Stimulated activated naive CD8-positive, alpha-beta T cell treated with anti-CD3 and anti-CD28 coated beads, Interleukin-15, amount 100 ng/mL, for 72 hours (primary cell): ENCODE data around the gene HIP1.
"Not testable (repeated sequence)": the region's sequence is repeated elsewhere in the genome, so short reads cannot be mapped to it uniquely, and the experiment has no call there.

Source experiments
- ATAC-seq: fragments of 150-1000 bp; cut with Tn5 transposase; 2 replicates; pipeline ENCODE4 v1.10.0; 2021; ENCODE audit warnings: mild to moderate bottlenecking, moderate library complexity
- DNase-seq, 2 donors: peaks; one replicate each; pipeline ENCODE4 v3.0.0; 2021 to 2022
- H3K27ac Mint-ChIP-seq, 2 donors: one replicate each; pipeline ENCODE4 v1.8.0; 2022; ENCODE audit warnings: mild to moderate bottlenecking in 2 of 2, mixed read lengths in 2 of 2, moderate library complexity in 2 of 2
- H3K27me3 Mint-ChIP-seq: one replicate; pipeline ENCODE4 v1.8.0; 2022; ENCODE audit warnings: mixed read lengths
- H3K4me1 Mint-ChIP-seq: one replicate; pipeline ENCODE4 v1.8.0; 2022; ENCODE audit warnings: mild to moderate bottlenecking, mixed read lengths
- H3K4me3 Mint-ChIP-seq, 2 donors: one replicate each; pipeline ENCODE4 v1.8.0; 2022; ENCODE audit warnings: mild to moderate bottlenecking in 2 of 2, mixed read lengths in 2 of 2, moderate library complexity in 1 of 2
- H3K9me3 Mint-ChIP-seq, 2 donors: one replicate each; pipeline ENCODE4 v1.8.0; 2022; ENCODE audit warnings: mixed read lengths in 2 of 2

HIP1 gene

DNA sequence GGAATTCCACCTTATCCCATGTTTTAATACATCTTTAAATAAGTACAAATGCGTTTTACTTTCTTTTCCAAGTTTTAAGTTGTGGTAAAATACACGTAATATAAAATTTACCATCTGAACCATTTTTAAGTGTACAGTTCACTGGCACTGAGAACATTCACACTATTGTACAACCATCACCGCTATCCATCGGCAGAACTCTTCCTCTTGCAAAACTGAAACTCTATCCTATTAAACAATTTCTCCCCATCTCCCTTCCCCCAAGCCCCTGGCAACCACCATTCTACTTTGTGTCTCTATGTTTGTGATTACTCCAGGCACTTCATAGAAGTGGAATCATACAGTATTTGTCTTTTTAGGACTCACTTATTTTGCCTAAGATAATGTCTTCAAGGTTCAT, 33.8 kb downstream of the HIP1 start:
- Mint-ChIP-seq H3K4me3 (no peak overlapping the region), H3K27ac (no peak overlapping the region), H3K27me3 (no peaks in the 10 kb centered on the region), H3K4me1 (no peaks in the 10 kb centered on the region), H3K9me3 (peaks cover 7 to 8% of the 10 kb centered on the region in 2 donors)
- ATAC-seq (no peak), DNase-seq (no peak)

DNA sequence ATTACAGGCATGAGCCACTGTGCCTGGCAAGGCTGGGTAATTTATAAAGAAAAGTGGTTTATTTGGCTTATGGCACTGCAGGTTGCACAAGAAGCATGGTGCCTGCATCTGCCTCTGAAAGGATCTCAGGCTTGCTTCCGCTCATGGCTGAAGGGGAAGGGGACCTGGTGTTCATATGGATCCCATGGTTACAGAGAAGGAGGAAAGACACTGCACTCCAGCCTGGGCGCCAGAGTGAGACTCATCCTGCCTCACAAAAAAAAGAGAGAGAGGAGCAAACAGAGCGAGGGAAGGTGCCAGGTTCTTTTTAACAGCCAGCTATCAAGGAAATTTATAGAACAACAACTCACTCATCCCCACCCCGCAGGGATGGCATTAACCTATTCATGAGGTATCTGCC, 36.2 kb downstream of the HIP1 start:
- H3K9me3 Mint-ChIP-seq, result no peaks in the 10 kb centered on the region
- H3K27ac Mint-ChIP-seq, result peak overlapping the region in 1 of 2 donors; percentile 19
- H3K4me3 Mint-ChIP-seq, result no peak overlapping the region
- DNase-seq (no peak), ATAC-seq (no peak)
- no peaks in the 10 kb centered on the region for H3K27me3 Mint-ChIP-seq
- no peaks in the 10 kb centered on the region for H3K4me1 Mint-ChIP-seq

DNA sequence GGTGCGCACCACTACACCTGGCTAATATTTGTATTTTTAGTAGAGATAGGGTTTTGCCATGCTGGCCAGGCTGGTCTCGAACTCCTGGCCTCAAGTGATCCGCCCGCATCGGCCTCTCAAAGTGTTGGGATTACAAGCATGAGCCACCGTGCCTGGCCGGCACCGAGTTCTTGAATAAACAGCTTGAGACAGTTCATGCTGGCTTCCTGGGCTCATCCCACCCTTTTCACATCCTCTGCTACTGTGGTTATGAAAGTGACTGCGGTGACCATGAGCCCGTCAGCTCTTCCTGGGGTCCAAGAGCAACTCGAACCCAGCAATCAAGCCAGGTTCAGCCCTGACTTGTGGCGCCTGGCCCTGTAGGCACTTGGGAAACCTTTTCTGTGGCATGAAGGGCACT, 38.7 kb downstream of the HIP1 start:
- Mint-ChIP-seq H3K4me3 (no peak overlapping the region), H3K9me3 (no peaks in the 10 kb centered on the region), H3K4me1 (no peaks in the 10 kb centered on the region), H3K27me3 (no peaks in the 10 kb centered on the region), H3K27ac (no peak overlapping the region)
- DNase-seq (no peak), ATAC-seq (no peak)

DNA sequence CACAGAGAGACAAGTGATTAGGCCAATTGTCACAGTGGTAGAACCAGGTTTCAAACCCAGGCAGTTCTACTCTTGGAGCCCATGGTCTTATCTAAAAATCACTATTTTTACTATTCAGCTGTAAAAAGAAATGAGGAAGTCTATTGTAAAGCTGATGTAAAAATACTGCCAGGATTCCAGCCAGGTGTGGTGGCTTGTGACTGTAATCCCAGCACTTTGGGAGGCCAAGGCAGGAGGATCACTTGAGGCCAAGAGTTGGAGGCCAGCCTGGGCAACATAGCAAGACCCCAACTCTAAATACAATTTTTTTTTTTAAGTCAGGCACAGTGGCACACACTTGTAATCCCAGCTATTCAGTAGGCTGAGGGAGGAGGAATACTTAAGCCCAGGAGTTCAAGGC, 40.4 kb downstream of the HIP1 start:
- no peaks in the 10 kb centered on the region for H3K9me3 Mint-ChIP-seq
- no peaks in the 10 kb centered on the region for H3K27me3 Mint-ChIP-seq
- no peaks in the 10 kb centered on the region for H3K4me1 Mint-ChIP-seq
- no peak for ATAC-seq
- H3K27ac Mint-ChIP-seq, result peak overlapping the region in 1 of 2 donors; percentile 57
- no peak overlapping the region for H3K4me3 Mint-ChIP-seq
- no peak for DNase-seq

DNA sequence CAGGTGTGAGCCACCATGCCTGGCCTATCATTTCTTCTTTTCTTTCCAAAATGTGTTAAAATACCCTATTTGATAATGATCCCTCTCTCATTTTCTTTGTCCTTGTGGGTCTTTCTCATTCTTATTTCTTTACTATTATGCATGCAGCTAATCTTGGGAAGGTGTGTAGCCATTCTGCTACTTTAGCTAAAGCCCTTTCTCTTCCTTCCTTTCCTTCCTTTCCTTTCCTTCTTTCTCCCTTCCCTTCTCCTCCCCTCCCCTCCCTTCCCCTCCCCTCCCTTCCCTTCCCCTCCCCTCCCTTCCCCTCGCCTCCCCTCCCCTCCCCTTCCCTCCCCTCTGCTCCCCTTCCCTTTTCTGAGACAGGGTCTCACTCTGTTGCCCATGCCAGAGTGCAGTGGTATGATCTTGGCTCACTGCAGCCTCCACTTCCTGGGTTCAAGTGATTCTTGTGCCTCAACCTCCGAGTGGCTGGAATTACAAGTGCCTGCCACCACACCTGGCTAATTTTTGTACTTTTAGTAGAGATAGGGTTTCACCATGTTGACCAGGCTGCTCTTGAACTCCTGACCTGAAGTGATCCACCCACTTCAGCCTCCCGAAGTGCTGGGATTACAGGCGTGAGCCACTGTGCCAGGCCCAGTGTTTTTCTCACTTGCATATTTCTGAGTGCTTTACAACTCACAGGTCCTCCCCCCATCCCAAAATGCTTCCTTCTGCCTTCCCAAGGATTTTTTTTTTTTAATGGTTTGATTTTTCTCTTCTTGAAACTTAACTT, 42.3 kb downstream of the HIP1 start:
- no peak for DNase-seq
- no peaks in the 10 kb centered on the region for H3K9me3 Mint-ChIP-seq
- H3K4me3 Mint-ChIP-seq, result no peak overlapping the region
- H3K27ac Mint-ChIP-seq, result peak overlapping the region; percentile 72 to 88
- no peaks in the 10 kb centered on the region for H3K27me3 Mint-ChIP-seq
- ATAC-seq, result no peak
- H3K4me1 Mint-ChIP-seq, result no peaks in the 10 kb centered on the region

DNA sequence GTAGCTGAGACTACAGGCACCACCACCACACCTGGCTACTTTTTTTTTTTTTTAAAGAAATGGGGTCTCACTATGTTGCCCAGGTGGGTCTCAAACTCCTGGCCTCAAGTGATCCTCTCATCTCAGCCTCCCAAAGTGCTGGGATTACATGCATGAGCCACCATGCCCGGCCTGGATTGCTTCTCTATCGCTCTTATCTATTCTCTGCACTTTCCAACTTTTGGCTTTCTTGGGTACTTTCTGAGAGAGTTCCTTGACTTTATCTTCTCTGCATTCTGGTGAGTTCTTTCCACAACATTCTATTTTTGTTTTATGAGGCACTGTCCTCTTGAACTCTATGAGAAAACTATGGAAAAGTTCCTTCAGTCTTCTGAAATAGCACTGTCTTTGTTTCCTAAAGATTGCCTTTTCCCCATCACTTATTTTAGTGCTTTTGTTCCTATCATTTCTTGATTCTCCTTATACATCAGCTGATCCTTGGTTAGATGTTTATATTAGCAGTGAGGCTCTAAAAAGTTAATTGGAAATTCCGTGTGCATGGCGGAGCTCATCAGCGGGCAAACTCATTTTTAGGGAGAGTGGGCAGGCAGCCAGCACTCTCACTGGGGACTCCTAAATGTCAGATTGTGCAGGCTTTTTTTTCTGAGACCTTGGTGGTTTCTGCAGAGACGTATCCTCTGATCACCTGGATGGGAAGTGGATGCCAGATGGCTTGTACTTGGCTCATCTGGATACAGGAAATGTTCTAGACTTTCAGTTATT, 43.9 kb downstream of the HIP1 start:
- Mint-ChIP-seq H3K4me1 (no peaks in the 10 kb centered on the region), H3K27ac (no peak overlapping the region)
- ATAC-seq, result no peak

DNA sequence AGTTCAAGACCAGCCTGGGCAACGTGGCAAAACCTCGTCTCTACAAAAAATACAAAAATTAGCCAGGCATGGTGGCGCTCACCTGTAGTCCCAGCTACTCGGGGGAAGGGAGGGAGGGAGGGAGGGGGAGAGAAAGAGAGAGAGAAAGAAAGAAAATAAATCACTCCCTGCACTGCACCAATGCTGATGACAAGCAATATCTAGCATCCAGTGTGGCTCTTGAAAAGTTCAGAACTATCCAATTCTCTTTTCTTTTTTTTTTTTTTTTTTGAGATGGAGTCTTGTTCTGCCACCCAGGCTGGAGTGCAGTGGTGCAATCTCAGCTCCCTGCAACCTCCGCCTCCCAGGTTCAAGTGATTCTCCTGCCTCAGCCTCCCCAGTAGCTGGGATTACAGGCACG, 45.1 kb downstream of the HIP1 start:
- not testable (repeated sequence) for H3K9me3 Mint-ChIP-seq, H3K4me3 Mint-ChIP-seq, H3K27ac Mint-ChIP-seq, ATAC-seq, H3K27me3 Mint-ChIP-seq, H3K4me1 Mint-ChIP-seq, DNase-seq

More for the DNA sequence above, 43.9 kb downstream of the HIP1 start:
- no peak for DNase-seq
- H3K27me3 Mint-ChIP-seq, result no peaks in the 10 kb centered on the region
- no peaks in the 10 kb centered on the region for H3K9me3 Mint-ChIP-seq
- H3K4me3 Mint-ChIP-seq, result no peak overlapping the region

DNA sequence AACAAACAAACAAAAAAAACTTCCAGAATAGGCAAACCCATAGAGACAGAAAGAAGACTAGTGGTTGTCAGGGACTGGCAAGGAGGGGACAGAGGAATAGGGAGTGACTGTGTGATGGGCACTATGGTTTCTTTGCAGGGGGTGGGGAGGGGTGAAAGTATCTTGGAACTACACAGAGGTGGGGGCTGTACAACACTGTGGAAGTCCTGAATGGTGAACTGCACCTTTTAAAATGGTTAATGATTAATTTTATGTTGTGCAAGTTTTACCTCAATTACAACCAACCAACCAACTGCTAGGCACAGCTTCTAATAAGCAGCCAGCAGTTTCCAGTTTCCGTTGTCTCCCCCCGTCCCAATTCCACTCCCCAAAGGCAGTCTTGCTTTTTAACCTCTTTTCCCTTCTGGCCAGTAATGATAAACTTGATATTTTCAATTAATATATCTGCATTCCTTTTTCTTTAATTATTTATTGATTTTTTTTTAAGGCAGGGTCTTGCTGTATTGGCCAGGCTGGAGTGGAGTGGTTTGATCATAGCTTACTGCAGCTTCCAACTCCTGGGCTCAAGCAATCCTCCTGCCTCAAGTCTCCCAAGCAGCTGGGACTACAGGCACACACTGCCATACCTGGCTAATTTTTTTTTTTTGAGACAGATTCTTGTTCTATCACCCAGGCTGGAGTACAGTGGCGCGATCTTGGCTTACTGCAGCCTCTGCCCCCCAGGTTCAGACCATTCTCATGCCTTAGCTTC, 46.8 kb downstream of the HIP1 start:
- no peaks in the 10 kb centered on the region for H3K9me3 Mint-ChIP-seq
- ATAC-seq (no peak), DNase-seq (no peak)
- peaks cover 17% of the 10 kb centered on the region for H3K27me3 Mint-ChIP-seq
- no peak overlapping the region for H3K27ac Mint-ChIP-seq
- H3K4me3 Mint-ChIP-seq, result no peak overlapping the region
- H3K4me1 Mint-ChIP-seq, result peaks cover 11% of the 10 kb centered on the region

DNA sequence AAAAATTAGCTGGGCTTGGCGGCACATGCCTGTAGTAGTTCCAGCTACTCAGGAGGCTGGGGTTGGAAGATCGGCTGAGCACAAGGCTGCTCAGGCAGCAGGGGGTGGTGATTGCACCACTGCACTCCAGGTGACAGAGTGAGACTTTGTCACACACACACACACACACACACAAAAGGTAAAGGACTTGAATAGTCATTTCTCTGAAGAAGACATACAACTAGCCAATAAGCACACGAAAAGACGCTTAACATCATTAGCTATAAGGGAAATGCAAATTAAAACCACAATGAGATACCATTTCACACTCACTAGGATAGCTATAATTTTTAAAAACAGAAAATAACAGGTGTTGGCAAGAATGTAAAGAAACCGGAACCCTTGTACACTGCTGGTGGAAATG, 48.6 kb downstream of the HIP1 start:
- ATAC-seq (no peak), DNase-seq (no peak)
- H3K27ac Mint-ChIP-seq, result no peak overlapping the region
- H3K9me3 Mint-ChIP-seq, result no peaks in the 10 kb centered on the region
- H3K27me3 Mint-ChIP-seq, result peaks cover 17% of the 10 kb centered on the region
- no peak overlapping the region for H3K4me3 Mint-ChIP-seq
- H3K4me1 Mint-ChIP-seq, result peaks cover 11% of the 10 kb centered on the region

DNA sequence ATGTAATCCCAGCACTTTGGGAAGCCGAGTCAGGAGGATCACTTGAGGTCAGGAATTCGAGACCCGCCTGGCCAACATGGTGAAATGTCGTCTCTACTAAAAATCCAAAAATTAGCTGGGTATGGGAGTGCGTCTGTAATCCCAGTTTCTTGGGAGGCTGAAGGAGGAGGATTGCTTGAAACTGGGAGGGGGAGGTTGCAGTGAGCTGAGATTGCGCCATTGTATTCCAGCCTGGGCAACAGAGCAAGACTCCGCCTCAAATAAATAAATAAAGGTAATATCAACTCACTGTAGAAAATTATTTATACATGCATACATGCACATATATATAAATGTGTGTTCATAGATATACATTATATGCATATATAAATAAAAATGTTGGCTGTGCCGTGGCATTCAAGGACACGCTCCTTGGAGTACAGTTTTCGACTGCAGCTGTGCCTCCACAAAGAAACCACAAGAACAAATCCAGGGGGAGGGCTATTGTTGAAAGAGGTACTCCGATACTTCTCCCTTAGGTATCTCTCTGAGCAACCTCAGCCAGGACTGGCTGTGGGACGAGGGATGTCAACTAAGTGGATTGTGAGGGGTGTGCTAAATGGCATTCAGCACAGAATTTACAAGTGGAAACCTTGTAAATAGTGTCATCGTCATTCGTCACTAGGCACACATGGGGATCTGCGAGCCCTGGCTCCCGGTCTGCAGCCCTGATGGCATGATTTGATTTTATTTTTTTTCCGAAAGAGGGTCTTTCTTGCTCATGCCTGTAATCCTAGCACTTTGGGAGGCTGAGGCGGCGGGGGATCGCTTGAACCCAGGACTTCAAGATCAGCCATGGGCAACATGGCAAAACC, 49.3 kb downstream of the HIP1 start:
- ATAC-seq (no peak), DNase-seq (no peak)
- H3K4me3 Mint-ChIP-seq, result no peak overlapping the region
- peaks cover 11% of the 10 kb centered on the region for H3K4me1 Mint-ChIP-seq
- H3K27me3 Mint-ChIP-seq, result peaks cover 17% of the 10 kb centered on the region
- H3K27ac Mint-ChIP-seq, result no peak overlapping the region
- H3K9me3 Mint-ChIP-seq, result no peaks in the 10 kb centered on the region

DNA sequence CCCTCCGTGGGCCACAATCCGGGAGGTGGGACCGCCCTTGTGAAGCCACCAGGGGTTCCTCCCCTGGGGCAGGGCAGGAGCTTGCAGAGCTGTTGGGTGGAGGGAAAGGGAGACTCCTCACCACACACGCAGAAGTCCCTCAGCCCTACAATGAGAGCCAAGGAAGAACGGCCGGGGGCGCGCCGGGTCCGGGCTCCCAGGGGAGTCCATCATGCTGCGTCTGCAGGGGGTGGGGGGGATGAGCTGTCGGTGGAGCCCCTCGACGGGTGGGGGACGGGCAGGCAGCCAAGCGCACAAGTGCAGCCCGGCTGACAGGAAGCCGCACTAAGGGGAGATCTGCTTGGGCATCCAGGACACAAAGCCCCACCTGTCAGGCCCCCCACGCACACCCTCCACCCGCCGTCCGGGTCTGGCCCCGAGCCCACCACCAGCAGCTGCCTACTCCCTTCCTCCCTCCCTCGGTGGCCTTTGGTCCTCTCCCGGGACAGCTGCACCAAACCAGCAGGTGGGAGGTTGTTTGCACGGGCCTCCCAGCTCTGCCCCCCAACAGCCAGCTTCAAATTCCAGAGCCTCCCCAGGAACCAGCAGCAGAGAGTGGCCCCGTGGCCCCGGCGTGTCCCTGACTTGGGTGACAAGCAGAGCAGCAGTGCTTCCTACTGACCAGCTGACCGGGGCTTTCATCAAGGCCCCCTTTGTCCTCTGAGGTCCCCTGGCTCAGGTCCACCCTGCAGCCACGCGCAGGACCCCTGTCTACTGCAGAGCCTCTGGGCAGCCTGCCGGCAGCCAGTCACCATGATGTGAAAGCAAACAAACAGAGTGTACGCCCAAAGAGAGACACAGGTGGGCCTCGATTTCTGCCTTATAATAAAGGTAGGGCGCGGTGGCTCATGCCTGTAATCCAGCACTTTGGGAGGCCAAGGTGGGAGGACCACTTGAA, 50.3 kb downstream of the HIP1 start:
- no peak for ATAC-seq
- Mint-ChIP-seq H3K27ac (no peak overlapping the region), H3K9me3 (no peaks in the 10 kb centered on the region), H3K4me1 (peaks cover 11% of the 10 kb centered on the region), H3K27me3 (peaks cover 17% of the 10 kb centered on the region), H3K4me3 (no peak overlapping the region)
- no peak for DNase-seq

DNA sequence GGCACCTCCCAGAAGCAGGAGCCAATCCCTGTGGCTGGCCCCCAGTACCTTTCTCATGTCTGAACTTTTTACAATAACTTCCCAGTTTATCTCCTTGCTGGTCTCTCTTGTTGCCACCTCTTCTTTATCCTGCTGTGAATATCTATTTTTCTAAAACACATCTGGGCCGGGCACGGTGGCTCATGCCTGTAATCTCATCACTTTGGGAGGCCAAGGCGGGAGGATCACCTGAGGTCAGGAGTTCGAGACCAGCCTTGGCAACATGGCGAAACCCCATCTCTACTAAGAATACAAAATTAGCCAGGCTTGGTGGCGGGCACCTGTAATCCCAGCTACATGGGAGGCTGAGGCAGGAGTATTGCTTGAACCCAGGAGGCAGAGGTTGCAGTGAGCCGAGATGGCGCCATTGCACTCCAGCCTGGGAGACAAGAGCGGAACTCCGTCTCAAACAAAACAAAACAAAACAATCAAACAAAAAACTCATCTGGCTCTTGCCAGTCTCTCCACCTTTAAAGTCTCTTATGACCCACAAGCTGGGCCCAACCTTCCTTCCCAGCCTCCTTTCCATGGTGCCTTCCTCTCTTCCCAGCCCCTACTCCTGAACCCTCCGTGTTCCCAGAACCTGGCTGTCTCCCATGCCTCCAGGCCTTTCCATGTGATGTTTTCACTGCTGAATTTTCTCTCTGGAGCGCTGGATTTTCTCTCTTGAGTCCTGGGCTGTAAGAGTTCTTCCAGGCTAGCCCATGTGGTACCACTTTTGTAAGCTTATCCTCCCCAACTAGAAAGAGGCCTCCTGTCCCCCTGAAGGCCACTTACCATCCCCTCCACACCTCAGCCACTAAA, 51.3 kb downstream of the HIP1 start:
- peaks cover 11% of the 10 kb centered on the region for H3K4me1 Mint-ChIP-seq
- DNase-seq, result no peak
- no peak for ATAC-seq
- H3K4me3 Mint-ChIP-seq, result no peak overlapping the region
- no peaks in the 10 kb centered on the region for H3K9me3 Mint-ChIP-seq
- H3K27ac Mint-ChIP-seq, result peak overlapping the region in 1 of 2 donors; percentile 20
- peaks cover 17% of the 10 kb centered on the region for H3K27me3 Mint-ChIP-seq

DNA sequence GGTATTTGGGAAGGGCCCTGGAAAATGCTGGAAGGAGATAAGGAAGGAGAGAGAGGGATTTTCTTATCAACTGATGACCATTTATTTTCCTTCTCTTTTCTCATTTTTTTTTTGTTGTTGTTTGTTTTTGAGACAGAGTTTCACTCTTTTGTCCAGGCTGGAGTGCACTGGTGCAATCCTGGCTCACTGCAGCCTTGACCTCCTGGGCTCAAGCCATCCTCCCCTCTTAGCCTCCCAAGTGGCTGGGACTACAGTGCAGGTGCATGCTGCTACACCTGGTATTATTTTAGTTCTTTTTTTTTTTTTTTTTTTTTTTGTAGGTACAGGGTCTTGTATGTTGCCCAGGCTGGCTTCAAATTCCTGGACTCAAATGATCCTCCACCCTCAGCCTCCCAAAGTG, 52.2 kb downstream of the HIP1 start:
- DNase-seq (no peak), ATAC-seq (no peak)
- Mint-ChIP-seq H3K27ac (no peak overlapping the region), H3K27me3 (peaks cover 17% of the 10 kb centered on the region), H3K4me1 (peaks cover 11% of the 10 kb centered on the region), H3K9me3 (no peaks in the 10 kb centered on the region), H3K4me3 (no peak overlapping the region)

DNA sequence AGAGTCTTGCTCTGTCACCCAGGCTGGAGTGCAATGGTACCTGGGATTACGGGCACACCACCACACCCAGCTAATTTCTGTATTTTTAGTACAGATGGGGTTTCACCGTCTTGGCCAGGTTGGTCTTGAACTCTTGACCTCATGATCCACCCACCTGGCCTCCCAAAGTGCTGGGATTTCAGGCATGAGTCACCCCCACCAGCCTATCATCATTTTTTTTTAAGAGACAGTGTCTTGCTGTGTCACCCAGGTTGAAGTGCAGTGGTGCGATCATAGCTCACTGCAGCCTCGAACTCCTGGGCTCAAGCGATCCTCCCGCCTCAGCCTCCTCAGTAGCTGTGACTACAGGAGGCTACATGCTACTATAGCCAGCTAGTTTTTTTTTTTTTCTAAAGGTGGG, 56.7 kb downstream of the HIP1 start:
- not testable (repeated sequence) for H3K9me3 Mint-ChIP-seq, ATAC-seq, H3K4me1 Mint-ChIP-seq, H3K27ac Mint-ChIP-seq, H3K4me3 Mint-ChIP-seq, H3K27me3 Mint-ChIP-seq, DNase-seq
